K562 (cell line): ENCODE data around the gene METRN. TPM values are rescaled to one million over a fixed set of nuclear protein-coding genes. Genes with fewer than 3 reads are reported as not detected.

Experiments
- ARID1B ChIP-seq: fragments of 450-650 bp; IDR thresholded peaks from 2 replicates; pipeline ENCODE4 v1.6.1; 2016; ENCODE audit warnings: antibody characterized with exemption, mild to moderate bottlenecking, inconsistent platforms
- ASH1L ChIP-seq: fragments of 450-650 bp; IDR thresholded peaks from 2 replicates; pipeline ENCODE4 v1.6.1; 2018; ENCODE audit warnings: borderline replicate concordance, mild to moderate bottlenecking, low read depth; ENCODE audit not compliant: partially characterized antibody
- CHCHD3 ChIP-seq: fragments of 250-450 bp; sonication (Bioruptor Pico); IDR thresholded peaks from 2 replicates; pipeline ENCODE4 v2.1.2; 2022; ENCODE audit warnings: mild to moderate bottlenecking
- CHD2 ChIP-seq: IDR thresholded peaks from 2 replicates; pipeline ENCODE4 v1.6.1; 2011; ENCODE audit warnings: low read depth, low read length
- ELF2 ChIP-seq: fragments of 250-450 bp; sonication (Bioruptor Pico); IDR thresholded peaks from 2 replicates; pipeline ENCODE4 v1.5.0; 2021; ENCODE audit warnings: mild to moderate bottlenecking
- HDAC3 ChIP-seq: fragments of 450-650 bp; IDR thresholded peaks from 2 replicates; pipeline ENCODE4 v1.6.1; 2018; ENCODE audit warnings: borderline replicate concordance, mild to moderate bottlenecking, moderate library complexity; ENCODE audit not compliant: partially characterized antibody
- LEF1 ChIP-seq: fragments of 450-650 bp; IDR thresholded peaks from 2 replicates; pipeline ENCODE4 v1.6.1; 2016; ENCODE audit warnings: mild to moderate bottlenecking
- NEUROD1 ChIP-seq: fragments of 150-350 bp; IDR thresholded peaks from 2 replicates; pipeline ENCODE4 v1.6.1; 2014; ENCODE audit warnings: borderline replicate concordance, low read length, low read depth; ENCODE audit not compliant: partially characterized antibody
- NFRKB ChIP-seq: fragments of 450-650 bp; IDR thresholded peaks from 2 replicates; pipeline ENCODE4 v1.6.1; 2016; ENCODE audit warnings: low read depth
- NR1H2 ChIP-seq: sonication (generic); formaldehyde crosslinking; IDR thresholded peaks from 2 replicates; pipeline ENCODE4 v1.4.0; 2020; ENCODE audit warnings: mild to moderate bottlenecking, missing genetic modification reagents
- PURB ChIP-seq: sonication (generic); formaldehyde crosslinking; IDR thresholded peaks from 2 replicates; pipeline ENCODE4 v1.9.0; 2021; ENCODE audit warnings: low read depth, mild to moderate bottlenecking, missing genetic modification reagents
- SMARCC2 ChIP-seq: fragments of 450-650 bp; IDR thresholded peaks from 2 replicates; pipeline ENCODE4 v1.6.1; 2017; ENCODE audit warnings: antibody characterized with exemption, moderate library complexity, mild to moderate bottlenecking, low read depth
- ZNF324 ChIP-seq: fragments of 250-450 bp; sonication (Bioruptor Pico); IDR thresholded peaks from 2 replicates; pipeline ENCODE4 v1.4.0; 2020; ENCODE audit warnings: mild to moderate bottlenecking
- polyA plus RNA-seq, 8 experiments: library from polyadenylated mRNA; depleted of rRNA in 4 of 8; stranded (reverse) in 5 of 8; unstranded in 3 of 8; fragments of >200 nt; fragmentation: Nextera tagmentation in 2 of 8; fragmentation: Illumina TruSeq in 1 of 8; extraction: Ambion mirVana in 2 of 8; extraction: Trizol in 1 of 8; gene quantifications; 2 replicates each; pipeline versions ENCODE4 v1.2.1 to v1.2.3, GENCODE V29; 2011 to 2014; ENCODE audit warnings: inconsistent platforms in 1 of 8, missing spikeins in 1 of 8
- total RNA-seq, 7 experiments: library from RNA; depleted of rRNA in 6 of 7; stranded (reverse); fragments of >200 nt in 6 of 7; fragmentation: Illumina TruSeq in 2 of 7; extraction: Trizol in 2 of 7; gene quantifications; 2 replicates each; pipeline versions ENCODE4 v1.2.1 to v1.2.3, GENCODE V29; 2011 to 2021; ENCODE audit warnings: low replicate concordance in 1 of 7
- TF ChIP-seq, protein P1 (sequence below): sonication (generic); formaldehyde crosslinking; IDR thresholded peaks from 2 replicates; pipeline ENCODE4 v1.8.0; 2022; ENCODE audit warnings: missing genetic modification reagents, mild to moderate bottlenecking, borderline replicate concordance
- TF ChIP-seq, protein P2 (sequence below): fragments of 450-650 bp; IDR thresholded peaks from 2 replicates; pipeline ENCODE4 v1.6.1; 2016; ENCODE audit warnings: borderline replicate concordance
- TF ChIP-seq, protein P3 (sequence below): sonication (generic); formaldehyde crosslinking; IDR thresholded peaks from 2 replicates; pipeline ENCODE4 v1.8.1; 2022; ENCODE audit warnings: missing genetic modification reagents
- TF ChIP-seq, protein P4 (sequence below): fragments of 450-650 bp; IDR thresholded peaks from 2 replicates; pipeline ENCODE4 v1.6.1; 2017; ENCODE audit warnings: antibody characterized with exemption, mild to moderate bottlenecking
- TF ChIP-seq, protein P5 (sequence below): fragments of 450-650 bp; formaldehyde crosslinking; IDR thresholded peaks from 2 replicates; pipeline ENCODE4 v1.4.0; 2020; ENCODE audit warnings: mild to moderate bottlenecking, mixed read lengths

Gene METRN
- total and polyA plus RNA-seq, 9 of the 15 experiments (the other 6 are each of a cell fraction or from before 2014, with no cell fraction given): 0.20 to 89.8 (median 15.4) TPM

DNA sequence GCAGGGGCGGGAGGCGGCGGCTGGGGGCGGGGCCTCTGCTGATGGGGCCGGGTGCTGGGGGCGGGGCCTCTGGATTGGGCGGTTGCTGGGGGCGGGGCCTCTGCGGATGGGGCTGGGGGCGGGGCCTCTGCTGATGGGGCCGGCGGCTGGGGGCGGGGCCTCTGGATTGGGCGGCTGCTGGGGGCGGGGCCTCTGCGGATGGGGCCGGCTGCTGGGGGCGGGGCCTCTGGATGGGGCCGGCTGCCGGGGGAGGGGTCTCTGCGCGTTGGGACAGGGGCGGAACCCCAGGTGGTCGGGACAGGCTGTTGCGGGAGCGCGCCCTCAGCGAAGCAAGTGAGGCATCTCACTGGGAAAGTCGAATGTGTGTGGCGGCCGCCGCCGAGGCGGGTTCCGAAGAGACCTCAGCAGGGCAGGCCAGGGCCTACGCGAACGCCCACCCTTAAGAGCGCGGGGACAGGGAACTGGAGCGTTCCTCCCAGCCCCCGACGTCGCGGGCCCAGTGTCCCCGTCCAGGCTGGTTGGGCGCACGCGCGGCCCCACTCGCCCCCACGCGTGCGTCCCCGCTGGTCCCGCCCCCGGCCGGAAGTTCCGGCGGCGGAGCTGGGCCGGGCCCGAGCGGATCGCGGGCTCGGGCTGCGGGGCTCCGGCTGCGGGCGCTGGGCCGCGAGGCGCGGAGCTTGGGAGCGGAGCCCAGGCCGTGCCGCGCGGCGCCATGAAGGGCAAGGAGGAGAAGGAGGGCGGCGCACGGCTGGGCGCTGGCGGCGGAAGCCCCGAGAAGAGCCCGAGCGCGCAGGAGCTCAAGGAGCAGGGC, 34.9 kb upstream of the METRN start, which contains the start of gene STUB1 (continued):
- no peak for TF ChIP-seq ZNF324 (CRISPR knock-in tag)
- TF ChIP-seq, protein P1, sequence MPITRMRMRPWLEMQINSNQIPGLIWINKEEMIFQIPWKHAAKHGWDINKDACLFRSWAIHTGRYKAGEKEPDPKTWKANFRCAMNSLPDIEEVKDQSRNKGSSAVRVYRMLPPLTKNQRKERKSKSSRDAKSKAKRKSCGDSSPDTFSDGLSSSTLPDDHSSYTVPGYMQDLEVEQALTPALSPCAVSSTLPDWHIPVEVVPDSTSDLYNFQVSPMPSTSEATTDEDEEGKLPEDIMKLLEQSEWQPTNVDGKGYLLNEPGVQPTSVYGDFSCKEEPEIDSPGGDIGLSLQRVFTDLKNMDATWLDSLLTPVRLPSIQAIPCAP (CRISPR knock-in tag): no peak
- TF ChIP-seq HDAC3: no peak
- TF ChIP-seq, protein P2, sequence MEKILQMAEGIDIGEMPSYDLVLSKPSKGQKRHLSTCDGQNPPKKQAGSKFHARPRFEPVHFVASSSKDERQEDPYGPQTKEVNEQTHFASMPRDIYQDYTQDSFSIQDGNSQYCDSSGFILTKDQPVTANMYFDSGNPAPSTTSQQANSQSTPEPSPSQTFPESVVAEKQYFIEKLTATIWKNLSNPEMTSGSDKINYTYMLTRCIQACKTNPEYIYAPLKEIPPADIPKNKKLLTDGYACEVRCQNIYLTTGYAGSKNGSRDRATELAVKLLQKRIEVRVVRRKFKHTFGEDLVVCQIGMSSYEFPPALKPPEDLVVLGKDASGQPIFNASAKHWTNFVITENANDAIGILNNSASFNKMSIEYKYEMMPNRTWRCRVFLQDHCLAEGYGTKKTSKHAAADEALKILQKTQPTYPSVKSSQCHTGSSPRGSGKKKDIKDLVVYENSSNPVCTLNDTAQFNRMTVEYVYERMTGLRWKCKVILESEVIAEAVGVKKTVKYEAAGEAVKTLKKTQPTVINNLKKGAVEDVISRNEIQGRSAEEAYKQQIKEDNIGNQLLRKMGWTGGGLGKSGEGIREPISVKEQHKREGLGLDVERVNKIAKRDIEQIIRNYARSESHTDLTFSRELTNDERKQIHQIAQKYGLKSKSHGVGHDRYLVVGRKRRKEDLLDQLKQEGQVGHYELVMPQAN: peak; percentile 73; the same call in 1 of the 2 replicates
- TF ChIP-seq CHCHD3: no peak
- TF ChIP-seq SMARCC2: no peak
- TF ChIP-seq ASH1L: no peak
- TF ChIP-seq LEF1: no peak
- no peak for TF ChIP-seq CHD2
- no peak for TF ChIP-seq NEUROD1
- no peak for TF ChIP-seq NFRKB
- TF ChIP-seq ELF2 (CRISPR knock-in tag): no peak
- TF ChIP-seq ARID1B: no peak
- TF ChIP-seq PURB (CRISPR knock-in tag): no peak
- TF ChIP-seq, protein P3, sequence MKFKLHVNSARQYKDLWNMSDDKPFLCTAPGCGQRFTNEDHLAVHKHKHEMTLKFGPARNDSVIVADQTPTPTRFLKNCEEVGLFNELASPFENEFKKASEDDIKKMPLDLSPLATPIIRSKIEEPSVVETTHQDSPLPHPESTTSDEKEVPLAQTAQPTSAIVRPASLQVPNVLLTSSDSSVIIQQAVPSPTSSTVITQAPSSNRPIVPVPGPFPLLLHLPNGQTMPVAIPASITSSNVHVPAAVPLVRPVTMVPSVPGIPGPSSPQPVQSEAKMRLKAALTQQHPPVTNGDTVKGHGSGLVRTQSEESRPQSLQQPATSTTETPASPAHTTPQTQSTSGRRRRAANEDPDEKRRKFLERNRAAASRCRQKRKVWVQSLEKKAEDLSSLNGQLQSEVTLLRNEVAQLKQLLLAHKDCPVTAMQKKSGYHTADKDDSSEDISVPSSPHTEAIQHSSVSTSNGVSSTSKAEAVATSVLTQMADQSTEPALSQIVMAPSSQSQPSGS (CRISPR knock-in tag): no peak
- no peak for TF ChIP-seq NR1H2 (CRISPR knock-in tag)
- TF ChIP-seq, protein P4, sequence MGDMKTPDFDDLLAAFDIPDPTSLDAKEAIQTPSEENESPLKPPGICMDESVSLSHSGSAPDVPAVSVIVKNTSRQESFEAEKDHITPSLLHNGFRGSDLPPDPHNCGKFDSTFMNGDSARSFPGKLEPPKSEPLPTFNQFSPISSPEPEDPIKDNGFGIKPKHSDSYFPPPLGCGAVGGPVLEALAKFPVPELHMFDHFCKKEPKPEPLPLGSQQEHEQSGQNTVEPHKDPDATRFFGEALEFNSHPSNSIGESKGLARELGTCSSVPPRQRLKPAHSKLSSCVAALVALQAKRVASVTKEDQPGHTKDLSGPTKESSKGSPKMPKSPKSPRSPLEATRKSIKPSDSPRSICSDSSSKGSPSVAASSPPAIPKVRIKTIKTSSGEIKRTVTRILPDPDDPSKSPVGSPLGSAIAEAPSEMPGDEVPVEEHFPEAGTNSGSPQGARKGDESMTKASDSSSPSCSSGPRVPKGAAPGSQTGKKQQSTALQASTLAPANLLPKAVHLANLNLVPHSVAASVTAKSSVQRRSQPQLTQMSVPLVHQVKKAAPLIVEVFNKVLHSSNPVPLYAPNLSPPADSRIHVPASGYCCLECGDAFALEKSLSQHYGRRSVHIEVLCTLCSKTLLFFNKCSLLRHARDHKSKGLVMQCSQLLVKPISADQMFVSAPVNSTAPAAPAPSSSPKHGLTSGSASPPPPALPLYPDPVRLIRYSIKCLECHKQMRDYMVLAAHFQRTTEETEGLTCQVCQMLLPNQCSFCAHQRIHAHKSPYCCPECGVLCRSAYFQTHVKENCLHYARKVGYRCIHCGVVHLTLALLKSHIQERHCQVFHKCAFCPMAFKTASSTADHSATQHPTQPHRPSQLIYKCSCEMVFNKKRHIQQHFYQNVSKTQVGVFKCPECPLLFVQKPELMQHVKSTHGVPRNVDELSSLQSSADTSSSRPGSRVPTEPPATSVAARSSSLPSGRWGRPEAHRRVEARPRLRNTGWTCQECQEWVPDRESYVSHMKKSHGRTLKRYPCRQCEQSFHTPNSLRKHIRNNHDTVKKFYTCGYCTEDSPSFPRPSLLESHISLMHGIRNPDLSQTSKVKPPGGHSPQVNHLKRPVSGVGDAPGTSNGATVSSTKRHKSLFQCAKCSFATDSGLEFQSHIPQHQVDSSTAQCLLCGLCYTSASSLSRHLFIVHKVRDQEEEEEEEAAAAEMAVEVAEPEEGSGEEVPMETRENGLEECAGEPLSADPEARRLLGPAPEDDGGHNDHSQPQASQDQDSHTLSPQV: no peak; the same call in 1 of the 2 replicates
- TF ChIP-seq, protein P5, sequence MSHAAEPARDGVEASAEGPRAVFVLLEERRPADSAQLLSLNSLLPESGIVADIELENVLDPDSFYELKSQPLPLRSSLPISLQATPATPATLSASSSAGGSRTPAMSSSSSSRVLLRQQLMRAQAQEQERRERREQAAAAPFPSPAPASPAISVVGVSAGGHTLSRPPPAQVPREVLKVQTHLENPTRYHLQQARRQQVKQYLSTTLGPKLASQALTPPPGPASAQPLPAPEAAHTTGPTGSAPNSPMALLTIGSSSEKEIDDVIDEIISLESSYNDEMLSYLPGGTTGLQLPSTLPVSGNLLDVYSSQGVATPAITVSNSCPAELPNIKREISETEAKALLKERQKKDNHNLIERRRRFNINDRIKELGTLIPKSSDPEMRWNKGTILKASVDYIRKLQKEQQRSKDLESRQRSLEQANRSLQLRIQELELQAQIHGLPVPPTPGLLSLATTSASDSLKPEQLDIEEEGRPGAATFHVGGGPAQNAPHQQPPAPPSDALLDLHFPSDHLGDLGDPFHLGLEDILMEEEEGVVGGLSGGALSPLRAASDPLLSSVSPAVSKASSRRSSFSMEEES (CRISPR knock-in tag): no peak
